Thoracic aorta (tissue), 2 donors: ENCODE measurements around the gene TLCD3B. TPM values are rescaled to one million over a fixed set of nuclear protein-coding genes. Genes with fewer than 3 reads are reported as not detected.

Experiments used
- ATAC-seq: fragments of 150-250 bp; one replicate; pipeline ENCODE4 v1.8.0; 2017; ENCODE audit warnings: low read depth; ENCODE audit not compliant: insufficient number of reproducible peaks, low FRiP score
- DNase-seq: peaks from one replicate; pipeline ENCODE4 v3.0.0-alpha.2; 2020; ENCODE audit warnings: low spot score
- H3K27ac ChIP-seq, 2 donors: fragments of 200-600 bp; sonication (generic); 1 replicate in 1 of 2; 2 replicates in 1 of 2; pipeline ENCODE4 v1.5.1; 2016; ENCODE audit warnings: mild to moderate bottlenecking in 2 of 2, moderate library complexity in 2 of 2
- H3K27me3 ChIP-seq: fragments of 200-600 bp; sonication (generic); replicated peaks from 2 replicates; pipeline ENCODE4 v1.6.0; 2016; ENCODE audit warnings: mild to moderate bottlenecking; ENCODE audit not compliant: insufficient read depth
- H3K36me3 ChIP-seq: fragments of 200-600 bp; sonication (generic); one replicate; pipeline ENCODE4 v1.5.1; 2016
- H3K4me1 ChIP-seq, 2 donors: fragments of 200-600 bp; sonication (generic); 1 replicate in 1 of 2; 2 replicates in 1 of 2; pipeline versions ENCODE4 v1.5.1 to v1.6.0; 2016; ENCODE audit warnings: low read depth in 2 of 2, mild to moderate bottlenecking in 1 of 2; ENCODE audit not compliant: control insufficient read depth in 1 of 2
- H3K4me3 ChIP-seq: fragments of 200-600 bp; sonication (generic); 2 replicates; pipeline ENCODE4 v1.5.1; 2016; ENCODE audit warnings: mild to moderate bottlenecking
- H3K9me3 ChIP-seq: fragments of 200-600 bp; sonication (generic); 2 replicates; pipeline ENCODE4 v1.5.1; 2016
- total RNA-seq, 2 donors: library from RNA; depleted of rRNA; stranded (reverse); fragments of >200 nt; gene quantifications; one replicate each; pipeline versions ENCODE4 v1.1.0 to v1.2.3, GENCODE V29; 2016
- TF ChIP-seq, protein P1 (sequence below): fragments of 200-600 bp; sonication (generic); IDR thresholded peaks from one replicate; pipeline ENCODE4 v1.5.1; 2019; ENCODE audit warnings: antibody characterized with exemption

TLCD3B gene
- total RNA-seq, 2 donors from 2014 or later = not detected

DNA sequence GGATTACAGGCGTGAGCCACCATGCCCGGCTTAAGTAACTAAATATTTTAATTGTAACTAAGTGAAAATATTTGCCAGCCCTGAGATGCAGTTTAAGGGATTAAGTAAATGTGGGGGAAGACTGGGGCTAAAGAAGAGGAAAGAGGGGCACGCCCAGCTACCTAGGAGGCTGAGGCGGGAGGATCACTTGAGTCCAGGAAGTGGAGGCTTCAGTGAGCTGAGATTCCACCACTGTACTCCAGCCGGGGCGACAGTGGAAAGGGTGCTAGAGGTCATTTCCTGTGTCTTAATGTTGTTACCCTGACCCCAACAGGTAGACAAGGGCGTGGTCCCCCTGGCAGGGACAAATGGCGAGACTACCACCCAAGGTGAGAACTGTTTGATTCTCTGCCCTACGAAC, 37.3 kb upstream of the TLCD3B start:
- no peaks in the 10 kb centered on the region for H3K27me3 ChIP-seq
- no peak for DNase-seq
- ATAC-seq = no peak
- H3K9me3 ChIP-seq = no peaks in the 10 kb centered on the region
- TF ChIP-seq, protein P1, sequence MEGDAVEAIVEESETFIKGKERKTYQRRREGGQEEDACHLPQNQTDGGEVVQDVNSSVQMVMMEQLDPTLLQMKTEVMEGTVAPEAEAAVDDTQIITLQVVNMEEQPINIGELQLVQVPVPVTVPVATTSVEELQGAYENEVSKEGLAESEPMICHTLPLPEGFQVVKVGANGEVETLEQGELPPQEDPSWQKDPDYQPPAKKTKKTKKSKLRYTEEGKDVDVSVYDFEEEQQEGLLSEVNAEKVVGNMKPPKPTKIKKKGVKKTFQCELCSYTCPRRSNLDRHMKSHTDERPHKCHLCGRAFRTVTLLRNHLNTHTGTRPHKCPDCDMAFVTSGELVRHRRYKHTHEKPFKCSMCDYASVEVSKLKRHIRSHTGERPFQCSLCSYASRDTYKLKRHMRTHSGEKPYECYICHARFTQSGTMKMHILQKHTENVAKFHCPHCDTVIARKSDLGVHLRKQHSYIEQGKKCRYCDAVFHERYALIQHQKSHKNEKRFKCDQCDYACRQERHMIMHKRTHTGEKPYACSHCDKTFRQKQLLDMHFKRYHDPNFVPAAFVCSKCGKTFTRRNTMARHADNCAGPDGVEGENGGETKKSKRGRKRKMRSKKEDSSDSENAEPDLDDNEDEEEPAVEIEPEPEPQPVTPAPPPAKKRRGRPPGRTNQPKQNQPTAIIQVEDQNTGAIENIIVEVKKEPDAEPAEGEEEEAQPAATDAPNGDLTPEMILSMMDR = no peak
- peak overlapping the region; percentile 20 to 44 for H3K27ac ChIP-seq
- H3K36me3 ChIP-seq = peaks cover 53% of the 10 kb centered on the region
- peaks cover 27 to 49% of the 10 kb centered on the region in 2 donors for H3K4me1 ChIP-seq
- no peak overlapping the region for H3K4me3 ChIP-seq

DNA sequence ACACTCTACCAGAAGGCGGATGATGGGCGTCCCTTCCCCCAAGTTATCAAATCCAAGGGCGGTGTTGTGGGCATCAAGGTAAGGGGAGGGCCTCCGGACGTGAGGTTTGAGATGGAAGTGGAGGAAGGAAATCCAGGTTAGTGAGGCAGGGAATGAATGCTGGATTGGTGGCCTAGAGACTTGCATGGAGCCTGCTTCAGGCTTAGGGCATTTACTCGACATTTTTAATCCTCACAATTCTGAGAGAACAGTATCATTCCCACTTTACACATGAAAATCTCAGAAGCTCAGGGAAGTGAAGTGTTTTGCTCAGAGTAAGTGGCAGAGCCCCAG, 36.5 kb upstream of the TLCD3B start:
- Histone ChIP-seq H3K4me3 (peak overlapping the region; percentile 81), H3K27ac (peak overlapping the region in 1 of 2 donors; percentile 98), H3K27me3 (no peaks in the 10 kb centered on the region), H3K4me1 (peaks cover 31 to 57% of the 10 kb centered on the region in 2 donors), H3K9me3 (no peaks in the 10 kb centered on the region), H3K36me3 (peaks cover 53% of the 10 kb centered on the region)
- TF ChIP-seq, protein P1 = no peak
- ATAC-seq = no peak
- DNase-seq = no peak

DNA sequence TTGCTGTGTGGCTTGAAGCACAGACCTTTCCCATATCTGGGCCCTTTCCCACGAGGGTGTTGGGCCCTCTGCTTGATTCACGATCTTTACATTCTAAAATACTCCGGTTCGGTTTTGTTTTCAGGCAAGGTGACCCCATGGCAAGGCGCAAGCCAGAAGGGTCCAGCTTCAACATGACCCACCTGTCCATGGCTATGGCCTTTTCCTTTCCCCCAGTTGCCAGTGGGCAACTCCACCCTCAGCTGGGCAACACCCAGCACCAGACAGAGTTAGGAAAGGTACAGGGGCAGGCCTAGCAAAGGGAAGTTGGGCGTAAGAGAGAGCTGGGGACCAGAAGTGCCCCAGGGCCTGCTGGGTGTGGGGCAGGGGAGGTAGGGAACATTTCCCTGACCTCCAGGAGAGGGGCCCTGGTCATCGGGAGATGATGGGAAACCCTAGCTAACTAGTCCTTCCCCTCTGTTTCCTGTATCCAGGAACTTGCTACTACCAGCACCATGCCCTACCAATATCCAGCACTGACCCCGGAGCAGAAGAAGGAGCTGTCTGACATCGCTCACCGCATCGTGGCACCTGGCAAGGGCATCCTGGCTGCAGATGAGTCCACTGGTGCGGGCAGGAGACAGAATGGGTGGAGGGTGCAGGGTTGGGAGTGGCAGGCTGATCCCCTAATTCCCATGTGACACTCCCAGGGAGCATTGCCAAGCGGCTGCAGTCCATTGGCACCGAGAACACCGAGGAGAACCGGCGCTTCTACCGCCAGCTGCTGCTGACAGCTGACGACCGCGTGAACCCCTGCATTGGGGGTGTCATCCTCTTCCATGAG, 35.9 kb upstream of the TLCD3B start:
- Histone ChIP-seq H3K27me3 (no peaks in the 10 kb centered on the region), H3K4me1 (peaks cover 31 to 59% of the 10 kb centered on the region in 2 donors), H3K9me3 (no peaks in the 10 kb centered on the region), H3K27ac (peak overlapping the region; percentile 98 to 100), H3K36me3 (peaks cover 48% of the 10 kb centered on the region), H3K4me3 (peak overlapping the region; percentile 81)
- TF ChIP-seq, protein P1 = no peak
- ATAC-seq (no peak), DNase-seq (no peak)

DNA sequence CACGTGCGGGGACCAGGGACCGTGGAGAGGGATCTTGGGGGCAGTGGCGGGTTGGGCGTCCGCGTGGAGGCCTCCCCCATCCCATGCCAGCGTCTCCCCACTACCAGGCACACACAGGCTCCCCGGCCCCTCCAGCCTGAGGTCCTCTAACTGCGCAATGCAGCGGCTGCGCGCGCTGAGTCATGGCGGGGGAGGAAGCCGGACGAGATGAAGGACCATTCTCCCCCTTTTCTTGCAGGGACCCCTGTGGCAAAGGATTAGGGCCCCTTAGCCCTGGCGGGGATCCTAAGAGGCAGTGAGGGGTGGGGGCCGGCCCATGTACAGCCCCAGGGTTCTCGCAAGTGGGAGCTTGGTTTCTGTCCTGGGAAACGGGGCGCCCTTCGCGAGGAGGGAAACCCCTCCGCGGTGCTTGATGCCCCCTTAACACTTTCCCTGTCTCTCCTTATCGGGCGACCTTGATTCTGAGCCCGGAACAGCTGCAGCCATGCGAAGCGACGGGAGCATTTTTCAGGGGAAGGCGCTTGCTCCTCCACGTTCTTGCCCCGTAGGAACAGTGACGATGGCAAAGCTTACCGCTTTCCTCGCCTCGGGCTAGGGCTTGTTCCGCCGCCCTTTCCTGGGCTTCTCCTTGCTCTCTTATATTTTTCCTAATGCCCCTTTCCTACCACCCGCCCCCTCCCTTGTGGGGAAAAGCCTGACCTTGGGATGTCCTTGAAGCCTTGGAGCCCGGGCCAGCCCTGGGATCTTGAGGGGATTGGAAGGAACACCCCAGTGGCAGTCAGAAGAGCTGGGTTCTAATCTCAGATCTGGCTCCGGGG, 35.1 kb upstream of the TLCD3B start:
- peaks cover 42% of the 10 kb centered on the region for H3K36me3 ChIP-seq
- TF ChIP-seq, protein P1 = no peak
- peak; percentile 8 for ATAC-seq
- H3K9me3 ChIP-seq = no peaks in the 10 kb centered on the region
- H3K4me3 ChIP-seq = peak overlapping the region; percentile 81
- peak overlapping the region; percentile 98 to 100 for H3K27ac ChIP-seq
- H3K4me1 ChIP-seq = peaks cover 31 to 59% of the 10 kb centered on the region in 2 donors
- no peaks in the 10 kb centered on the region for H3K27me3 ChIP-seq
- no peak for DNase-seq
